Stimulated activated CD4-positive, alpha-beta T cell treated with anti-CD3 and anti-CD28 coated beads, Interleukin-4, amount 100 ng/mL, for 4 hours (primary cell): Measurements from ENCODE around the gene RSF1.
"Not testable (repeated sequence)": the region's sequence is repeated elsewhere in the genome, so short reads cannot be mapped to it uniquely, and the experiment has no call there.

Experiments
- DNase-seq, 2 experiments: peaks; one replicate each; pipeline ENCODE4 v3.0.0-alpha.2; 2020

The RSF1 gene

GRCh38 chr11:77665240-77665965, 155.1 kb downstream of the RSF1 start:
- DNase-seq, result no peak

- no peak for DNase-seq
These were observed 158.9 kb downstream of the RSF1 start for GRCh38 chr11:77661670-77662069.

- DNase-seq, result no peak
These were observed 159.6 kb downstream of the RSF1 start for GRCh38 chr11:77660947-77661346.

GRCh38 chr11:77658213-77659013, 162.1 kb downstream of the RSF1 start:
- DNase-seq, result no peak

- DNase-seq, result no peak
These were observed 164.2 kb downstream of the RSF1 start for GRCh38 chr11:77656362-77656761.

- no peak for DNase-seq
These were observed 165.6 kb downstream of the RSF1 start for GRCh38 chr11:77654770-77655434.

GRCh38 chr11:77650123-77650522, 170.4 kb downstream of the RSF1 start:
- DNase-seq, result no peak

- DNase-seq, result no peak
These were observed 172.7 kb downstream of the RSF1 start for GRCh38 chr11:77647654-77648305.

- DNase-seq, result no peak
These were observed 175.6 kb downstream of the RSF1 start for GRCh38 chr11:77644887-77645286.

- DNase-seq, result no peak
These were observed 178.3 kb downstream of the RSF1 start for GRCh38 chr11:77642228-77642627.

- DNase-seq, result peak; percentile 73 to 78
These were observed 183.0 kb downstream of the RSF1 start, which contains the start of gene CLNS1A for GRCh38 chr11:77637345-77638165. Gene CLNS1A, minus strand, starts transcription at chr11:77637794. Its CDS starts 80 bp downstream, at chr11:77637714.

GRCh38 chr11:77636731-77637344, 183.7 kb downstream of the RSF1 start:
- no peak for DNase-seq

GRCh38 chr11:77633926-77634325, 186.6 kb downstream of the RSF1 start:
- not testable (repeated sequence) for DNase-seq

- no peak for DNase-seq
These were observed 190.3 kb downstream of the RSF1 start for GRCh38 chr11:77630157-77630710.

GRCh38 chr11:77619576-77620198, 200.8 kb downstream of the RSF1 start:
- no peak for DNase-seq

GRCh38 chr11:77617892-77618291, 202.6 kb downstream of the RSF1 start:
- no peak for DNase-seq

- no peak for DNase-seq
These were observed 208.6 kb downstream of the RSF1 start for GRCh38 chr11:77611921-77612320.
